GM19463 (cell line): ENCODE data around the gene SIRPD.

Experiments
- ATAC-seq: cut with Tn5 transposase; IDR thresholded peaks from one replicate; pipeline ENCODE4 v1.9.1; 2021; ENCODE audit warnings: mild to moderate bottlenecking, moderate library complexity; ENCODE audit not compliant: unreplicated experiment

The SIRPD gene

GRCh38 chr20:1538655-1539054 lies 18.9 kb downstream of the SIRPD start:
- no peak for ATAC-seq

- no peak for ATAC-seq
These were observed 19.8 kb downstream of the SIRPD start for GRCh38 chr20:1537731-1538058.

GRCh38 chr20:1536893-1537730 lies 20.4 kb downstream of the SIRPD start:
- no peak for ATAC-seq

- peak; percentile 92 for ATAC-seq
These were observed 21.9 kb downstream of the SIRPD start for GRCh38 chr20:1535420-1536175.

GRCh38 chr20:1534526-1534925 lies 23.0 kb downstream of the SIRPD start:
- no peak for ATAC-seq

GRCh38 chr20:1533059-1533458 lies 24.4 kb downstream of the SIRPD start:
- ATAC-seq: no peak

- no peak for ATAC-seq
These were observed 28.7 kb downstream of the SIRPD start for GRCh38 chr20:1528811-1529210.

GRCh38 chr20:1527923-1528322 lies 29.6 kb downstream of the SIRPD start:
- no peak for ATAC-seq

- no peak for ATAC-seq
These were observed 30.6 kb downstream of the SIRPD start for GRCh38 chr20:1526896-1527295.

GRCh38 chr20:1526310-1526709 lies 31.2 kb downstream of the SIRPD start:
- no peak for ATAC-seq

GRCh38 chr20:1524004-1524403 lies 33.5 kb downstream of the SIRPD start:
- no peak for ATAC-seq

- no peak for ATAC-seq
These were observed 40.5 kb downstream of the SIRPD start for GRCh38 chr20:1517010-1517409.

- ATAC-seq: no peak
These were observed 43.7 kb downstream of the SIRPD start for GRCh38 chr20:1513801-1514200.

- no peak for ATAC-seq
These were observed 48.3 kb downstream of the SIRPD start for GRCh38 chr20:1509237-1509636.

GRCh38 chr20:1508574-1508973 lies 48.9 kb downstream of the SIRPD start:
- no peak for ATAC-seq

- no peak for ATAC-seq
These were observed 50.2 kb downstream of the SIRPD start for GRCh38 chr20:1507276-1507675.

- no peak for ATAC-seq
These were observed 51.6 kb downstream of the SIRPD start for GRCh38 chr20:1505871-1506270.

- ATAC-seq: no peak
These were observed 52.1 kb downstream of the SIRPD start for GRCh38 chr20:1505361-1505760.

- ATAC-seq: peak; percentile 80
These were observed 53.8 kb downstream of the SIRPD start for GRCh38 chr20:1503564-1504227.

GRCh38 chr20:1500496-1500895 lies 57.0 kb downstream of the SIRPD start:
- ATAC-seq: no peak

- ATAC-seq: no peak
These were observed 57.7 kb downstream of the SIRPD start for GRCh38 chr20:1499528-1500420.
